SHP77 (cell line): Measurements from ENCODE around the gene SLC5A2.
"Not testable (repeated sequence)": the region's sequence is repeated elsewhere in the genome, so short reads cannot be mapped to it uniquely, and the experiment has no call there.

ENCODE experiments used
- DNase-seq, 2 experiments: peaks; one replicate each; lab custom pipeline; 2025; lab: John Stamatoyannopoulos, UW

The SLC5A2 gene

DNA sequence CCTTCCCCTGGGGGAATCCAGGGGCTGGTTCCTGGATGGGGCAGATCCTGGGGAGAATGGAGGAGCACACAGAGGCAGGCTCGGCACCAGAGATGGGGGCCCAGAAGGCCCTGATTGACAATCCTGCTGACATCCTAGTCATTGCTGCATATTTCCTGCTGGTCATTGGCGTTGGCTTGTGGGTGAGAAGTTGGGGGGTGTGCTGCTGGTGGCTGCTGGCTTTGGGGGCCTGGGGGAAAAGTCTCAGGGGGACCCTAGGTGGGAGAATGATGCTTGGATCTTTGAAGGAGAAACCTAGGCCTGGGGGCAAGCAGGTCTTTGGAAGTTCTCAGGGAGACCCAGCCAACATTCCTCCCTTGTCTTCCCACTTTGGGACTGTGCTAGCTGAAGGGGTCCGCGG is at the start of gene SLC5A2:
Gene SLC5A2, plus strand, starts transcription at position 43 of the 400 bp plus-strand sequence. Its CDS starts 14 bp downstream, at position 57.
- no peak for DNase-seq

DNA sequence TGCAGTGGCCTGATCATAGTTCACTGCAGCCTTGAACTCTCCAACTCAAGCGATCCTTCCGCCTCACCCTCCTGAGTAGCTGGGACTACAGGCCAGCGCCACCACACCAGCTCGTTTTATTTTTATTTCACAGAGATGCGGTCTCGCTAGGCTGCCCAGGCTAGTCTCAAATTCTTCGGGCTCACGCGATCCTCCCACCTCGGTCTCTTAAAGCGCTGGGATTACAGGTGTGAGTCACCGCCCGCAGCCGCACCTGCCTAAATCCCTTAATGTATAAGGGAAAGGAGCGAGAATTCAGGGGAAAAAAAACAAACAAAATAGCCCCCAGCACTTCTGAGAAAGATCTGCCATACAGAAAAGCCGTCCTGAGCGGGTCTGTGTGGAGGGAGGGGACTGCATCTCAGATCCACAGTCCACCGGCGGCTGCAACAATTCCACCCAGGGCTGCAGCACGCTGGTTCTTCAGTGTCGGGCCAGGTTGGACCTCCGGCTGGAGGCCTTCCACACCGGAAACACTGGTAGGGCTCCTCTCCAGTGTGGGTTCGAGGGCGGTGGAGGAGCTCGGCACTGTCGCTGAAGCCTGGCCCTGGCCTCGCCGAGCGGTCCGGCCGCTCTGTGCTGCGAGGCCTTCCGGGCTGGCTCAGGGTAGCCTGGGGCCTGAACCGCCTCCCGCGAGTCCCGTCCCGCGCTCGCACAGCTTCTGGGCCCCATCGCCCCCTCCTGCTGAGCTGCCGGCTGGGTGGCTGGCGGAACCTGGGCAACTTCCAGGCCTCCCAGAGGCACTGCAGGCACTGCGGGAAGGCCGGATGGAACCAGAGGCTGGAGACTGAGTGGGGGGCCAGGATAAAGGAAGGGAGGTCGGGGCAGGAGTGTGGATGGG is 47.3 kb upstream of the SLC5A2 start:
- DNase-seq = no peak

DNA sequence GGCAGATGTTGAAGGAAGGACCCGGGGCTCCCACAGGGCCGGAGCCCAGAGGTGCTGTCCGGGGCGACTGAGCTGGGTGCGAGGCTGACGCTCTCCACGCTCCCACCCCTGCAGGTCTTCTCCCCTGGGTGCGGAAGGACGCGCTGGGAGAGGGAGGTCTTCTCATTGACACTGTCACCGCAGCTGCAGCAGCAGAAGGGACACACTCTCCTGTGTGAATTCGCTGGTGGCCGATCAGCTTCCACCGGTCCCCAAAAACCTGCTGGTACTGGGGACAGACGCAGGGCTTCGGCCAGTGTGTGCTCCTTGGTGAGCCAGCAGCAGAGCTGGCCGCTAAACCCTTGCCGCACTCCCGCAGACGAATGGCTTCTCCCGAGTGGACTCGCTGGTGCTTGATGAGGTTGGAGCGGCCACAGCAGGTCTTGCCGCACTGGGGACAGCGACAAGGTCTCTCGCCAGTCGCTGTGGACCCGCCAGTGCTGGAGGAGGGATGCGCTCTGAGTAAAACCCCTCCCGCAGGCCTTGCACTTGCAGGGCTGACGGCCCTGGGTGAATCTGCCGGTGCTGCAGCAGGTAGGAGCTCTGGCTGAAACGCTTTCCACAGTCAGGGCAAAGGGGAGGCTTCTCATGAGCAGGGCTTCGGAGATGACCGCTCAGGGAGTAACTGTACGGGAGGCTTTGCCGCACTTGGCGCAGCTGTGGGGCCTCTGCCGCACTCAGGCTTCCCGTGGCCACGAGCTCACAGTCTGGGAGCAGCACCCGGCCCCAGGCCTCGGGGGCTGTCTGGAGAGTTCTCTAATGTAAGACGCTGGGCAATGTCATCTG is 46.5 kb upstream of the SLC5A2 start:
- DNase-seq = no peak

DNA sequence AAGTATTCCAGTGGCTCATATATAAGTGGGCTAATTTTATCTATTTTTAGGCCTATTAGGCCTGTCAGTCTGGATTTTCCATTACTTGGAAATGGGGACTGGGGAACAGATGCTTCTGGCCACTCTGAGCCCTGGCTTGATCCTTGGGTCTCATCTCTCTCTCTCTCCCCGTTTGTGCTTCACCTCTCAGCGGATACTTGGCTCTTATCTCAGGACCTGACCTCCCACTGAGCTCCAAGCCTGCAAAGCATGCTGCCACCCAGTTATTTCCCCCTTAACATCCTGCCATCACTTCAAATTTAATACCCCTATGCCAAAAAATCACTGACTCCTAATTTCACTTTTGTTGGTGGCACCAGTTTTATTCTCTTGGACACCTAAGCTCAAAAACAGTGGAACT is 44.5 kb upstream of the SLC5A2 start:
- DNase-seq = no peak

DNA sequence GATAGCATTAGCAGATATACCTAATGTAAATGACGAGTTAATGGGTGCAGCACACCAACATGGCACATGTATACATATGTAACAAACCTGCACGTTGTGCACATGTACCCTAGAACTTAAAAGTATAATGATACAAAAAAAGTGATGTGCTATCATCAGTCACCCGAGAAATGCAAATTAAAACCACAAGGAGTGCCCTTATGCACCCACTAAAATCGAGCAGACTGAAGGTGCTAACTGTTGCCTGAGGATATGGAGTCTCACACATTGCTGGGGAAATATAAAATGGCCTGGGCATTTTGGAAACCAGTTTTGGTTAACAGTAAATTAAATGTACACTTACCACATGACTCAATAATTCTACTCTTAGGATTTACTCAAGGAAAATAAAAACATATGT is 43.9 kb upstream of the SLC5A2 start:
- not testable (repeated sequence) for DNase-seq

DNA sequence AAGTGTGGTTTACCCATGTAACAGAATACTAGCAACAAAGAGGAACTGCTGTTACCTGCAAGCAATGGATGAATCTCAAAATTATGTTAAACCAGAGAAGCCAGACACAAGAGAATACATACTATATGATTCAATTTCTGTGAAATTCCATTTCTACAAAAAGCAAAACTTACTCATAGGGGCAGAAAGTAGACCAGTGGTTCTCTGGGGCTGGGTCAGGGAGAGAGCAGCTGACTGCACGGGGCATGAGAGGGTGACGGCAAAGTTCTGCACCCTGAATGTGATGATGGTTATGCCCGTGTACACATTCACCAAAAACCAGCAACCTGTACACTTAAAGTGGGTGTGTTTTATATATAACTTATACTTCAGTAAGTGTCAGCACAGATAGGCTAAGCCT is 43.4 kb upstream of the SLC5A2 start:
- no peak for DNase-seq

DNA sequence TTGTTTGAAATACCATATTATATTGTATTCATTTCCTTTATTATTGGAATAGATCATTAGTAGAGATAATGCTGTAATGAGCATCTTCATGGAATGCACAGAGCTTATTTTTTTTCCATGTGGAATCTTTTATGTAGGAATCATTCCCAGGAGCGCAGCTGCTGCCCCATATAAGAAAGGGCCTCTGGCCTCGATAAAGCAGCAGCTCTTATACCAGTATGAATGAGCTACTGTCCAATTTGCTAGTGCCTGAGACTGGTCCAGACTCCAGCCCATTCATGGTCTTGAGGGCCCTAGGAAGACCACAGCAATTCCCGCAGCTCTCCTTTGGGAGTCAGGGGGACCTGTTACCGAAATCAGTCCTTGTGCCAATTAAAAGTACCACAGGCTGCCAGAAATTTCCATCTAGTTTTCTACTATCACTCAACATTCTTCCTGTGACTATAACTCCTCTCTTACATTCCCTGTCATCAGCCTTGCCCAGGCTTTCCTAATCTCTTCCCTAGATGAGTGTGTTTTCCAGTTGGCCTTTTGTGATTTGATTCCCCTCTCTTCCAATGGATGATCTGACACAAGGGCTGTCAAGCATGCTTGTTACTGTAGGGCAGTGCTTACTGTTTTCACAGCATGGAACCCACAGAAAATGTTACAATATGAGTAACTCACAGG is 42.3 kb upstream of the SLC5A2 start:
- DNase-seq = no peak

DNA sequence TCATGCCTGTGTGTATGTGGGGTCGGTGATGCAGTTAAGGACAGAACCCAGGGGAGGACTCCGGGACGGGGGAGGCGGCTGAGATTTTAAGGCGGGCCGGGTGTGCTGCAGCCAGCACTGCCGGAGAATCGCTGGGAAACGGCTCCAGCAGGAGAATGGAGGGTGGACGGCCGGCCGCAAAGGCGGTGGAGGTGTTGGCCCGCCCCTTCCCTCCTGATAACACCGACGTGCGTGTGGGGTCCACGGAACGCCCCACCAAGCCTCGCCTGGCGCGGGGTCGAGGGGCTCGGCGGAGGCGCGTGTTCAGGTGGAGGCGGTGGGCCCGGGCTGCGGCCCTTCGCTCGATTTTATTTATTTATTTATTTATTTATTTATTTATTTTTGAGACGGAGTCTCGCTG is 41.0 kb upstream of the SLC5A2 start:
- no peak for DNase-seq

DNA sequence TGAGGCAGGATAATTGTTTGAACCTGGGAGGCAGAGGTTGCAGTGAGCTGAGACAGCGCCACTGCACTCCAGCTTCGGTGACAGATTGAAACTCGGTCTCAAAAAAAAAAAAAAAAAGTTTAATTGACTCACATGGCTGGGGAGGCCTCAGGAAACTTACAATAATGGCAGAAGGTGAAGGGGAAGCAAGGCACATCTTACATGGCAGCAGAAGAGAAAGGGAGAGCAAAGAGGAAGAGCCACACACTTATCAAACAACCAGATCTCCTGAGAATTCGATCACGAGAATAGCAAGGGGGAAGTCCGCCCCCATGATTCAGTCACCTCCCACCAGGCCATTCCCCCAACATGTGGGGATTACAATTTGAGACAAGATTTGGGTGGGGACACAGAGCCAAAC is 37.0 kb upstream of the SLC5A2 start:
- DNase-seq = not testable (repeated sequence)

DNA sequence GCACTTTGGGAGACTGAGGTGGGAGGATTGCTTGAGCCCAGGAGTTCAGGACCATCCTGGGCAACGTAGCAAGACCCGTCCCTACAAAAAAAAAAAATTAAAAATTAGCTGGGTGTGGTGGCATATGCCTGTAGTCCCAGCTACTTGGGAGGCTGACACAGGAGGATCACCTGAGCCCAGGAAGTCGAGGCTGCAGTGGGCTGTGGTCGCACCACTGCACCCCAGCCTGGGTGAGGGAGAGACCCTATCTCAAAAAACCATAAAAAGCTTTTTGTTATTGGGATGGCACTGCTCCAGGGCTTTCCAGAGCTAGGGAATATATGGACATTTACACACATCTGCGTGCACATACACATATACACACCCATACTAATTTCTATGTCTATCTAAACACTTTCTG is 31.7 kb upstream of the SLC5A2 start:
- DNase-seq = no peak

DNA sequence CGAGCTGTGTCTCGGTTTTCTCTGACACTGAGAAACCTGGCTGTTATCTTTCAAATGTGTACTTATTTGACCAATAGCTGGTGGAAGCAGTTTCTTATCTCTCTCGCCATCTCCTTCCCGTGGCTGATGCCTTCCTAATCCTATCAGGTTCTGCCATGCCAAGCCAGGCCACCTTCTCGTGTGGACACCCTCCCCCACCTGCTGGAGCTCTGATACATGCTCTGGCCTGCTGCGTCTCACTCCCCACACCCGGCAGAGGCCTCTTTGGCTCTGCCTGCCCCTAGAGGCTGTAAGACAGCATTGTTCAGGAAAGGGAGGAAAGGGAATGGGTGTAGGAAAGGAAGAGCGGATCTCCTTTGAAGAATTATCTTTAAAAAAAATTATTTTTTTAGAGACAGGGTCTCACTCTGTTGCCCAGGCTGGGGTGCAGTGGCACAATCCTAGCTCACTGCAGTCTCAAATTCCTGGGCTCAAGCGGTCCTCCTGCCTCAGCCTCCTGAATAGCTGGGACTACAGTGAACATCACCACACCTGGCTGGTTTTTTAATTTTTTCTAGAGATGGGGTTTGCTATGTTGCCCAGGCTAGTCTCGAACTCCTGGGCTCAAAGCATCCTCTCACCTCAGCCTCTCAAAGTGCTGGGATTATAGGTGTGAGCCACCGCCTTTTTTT is 31.1 kb upstream of the SLC5A2 start:
- peak; percentile 65 to 87 for DNase-seq

DNA sequence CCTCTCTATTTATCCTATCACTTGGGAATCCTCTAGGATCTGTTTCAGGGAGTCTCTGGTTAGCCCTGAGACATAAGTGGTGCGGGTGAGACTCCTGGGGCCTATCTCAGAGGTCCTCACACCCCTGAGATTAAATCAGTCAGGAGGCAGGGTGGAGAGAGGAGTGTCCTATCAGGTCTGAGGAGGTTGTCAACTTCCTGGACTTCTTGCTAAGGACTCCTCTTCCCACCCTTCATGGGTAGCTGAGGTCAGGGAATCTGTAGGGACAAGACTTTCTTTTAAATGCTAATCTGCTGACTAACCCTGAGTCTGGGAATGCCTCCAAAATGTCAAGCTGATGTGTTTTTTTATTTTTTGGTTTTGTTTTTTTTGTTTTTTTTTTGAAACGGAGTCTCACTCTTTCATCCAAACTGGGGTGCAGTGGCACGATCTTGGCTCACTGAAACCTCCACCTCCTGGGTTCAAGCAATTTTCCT is 30.3 kb upstream of the SLC5A2 start:
- no peak for DNase-seq

DNA sequence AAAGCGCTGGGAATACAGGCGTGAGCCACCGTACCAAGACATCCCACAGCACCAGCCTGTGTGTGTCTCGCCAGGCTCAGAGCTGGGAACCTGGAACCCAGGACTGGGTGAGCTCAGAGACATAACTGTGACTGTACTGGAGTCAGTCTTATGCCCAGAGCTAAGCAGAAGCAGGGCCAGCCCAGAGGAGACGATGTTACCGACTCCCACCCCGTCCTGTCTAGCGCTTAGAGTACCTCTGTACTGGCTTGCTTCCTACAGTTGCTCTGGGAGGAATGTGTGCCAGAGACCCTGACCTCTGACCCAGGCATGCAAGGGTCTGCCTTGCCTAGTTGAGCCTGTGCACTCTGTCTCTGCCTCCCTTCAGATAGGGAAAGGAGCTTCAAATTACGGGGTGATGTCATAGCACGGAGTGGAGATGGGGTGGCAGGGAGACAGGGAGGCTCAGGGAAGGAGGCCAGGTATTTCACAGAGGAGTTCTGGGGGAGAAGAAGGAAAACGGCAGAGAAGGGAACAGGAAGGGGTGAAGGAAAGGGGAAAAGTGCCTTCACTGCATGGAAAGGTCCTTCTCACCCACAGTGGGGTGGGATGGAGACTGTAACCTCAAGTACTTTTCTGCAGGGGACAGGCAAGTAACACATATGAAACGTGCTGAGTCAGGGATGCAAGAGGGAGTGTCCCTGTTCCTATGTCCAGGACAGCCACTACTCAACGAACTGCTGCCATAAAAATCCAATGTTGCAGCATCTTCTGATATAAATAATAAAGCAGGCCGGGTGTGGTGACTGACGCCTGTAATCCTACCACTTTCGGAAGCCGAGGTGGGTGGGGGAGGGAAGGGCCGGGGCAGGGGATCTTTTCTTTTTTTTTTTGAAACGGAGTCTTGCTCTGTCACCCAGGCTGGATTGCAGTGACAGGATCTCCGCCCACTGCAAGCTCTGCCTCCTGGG is 29.4 kb upstream of the SLC5A2 start:
- DNase-seq = no peak

DNA sequence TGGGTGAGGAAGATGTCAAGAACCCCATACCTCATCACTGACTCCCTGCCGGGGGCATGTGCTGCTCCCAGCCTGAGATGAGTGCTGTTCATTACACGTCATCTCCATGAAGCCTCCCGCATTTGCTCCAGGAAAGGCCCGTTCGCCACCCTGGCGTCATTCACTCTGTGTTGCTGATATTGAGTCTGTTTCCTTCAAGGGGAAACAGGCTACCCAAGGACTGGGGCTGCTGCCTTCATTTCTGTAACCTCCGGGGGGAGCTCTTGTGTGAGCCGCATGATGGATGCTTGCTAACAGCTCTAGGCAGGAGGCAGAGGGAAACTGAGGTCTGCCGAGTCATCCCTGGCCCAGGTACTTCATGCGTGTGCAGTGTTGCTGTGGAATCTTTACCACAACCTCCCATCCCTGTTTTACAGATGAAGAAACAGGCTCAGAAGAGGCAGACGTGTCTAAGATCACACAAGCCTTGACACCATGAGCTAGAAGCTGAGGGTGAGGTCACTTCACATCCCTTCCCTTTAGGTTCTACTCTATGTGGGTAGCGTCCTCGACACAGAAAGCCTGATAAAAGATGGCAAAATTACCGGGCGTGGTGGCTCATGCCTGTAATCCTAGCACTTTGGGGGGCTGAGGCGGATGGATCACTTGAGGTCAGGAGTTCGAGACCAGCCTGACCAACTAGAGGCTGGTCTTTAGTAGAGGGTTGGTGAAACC is 27.2 kb upstream of the SLC5A2 start:
- DNase-seq = peak in 1 of 2 experiments; percentile 13

DNA sequence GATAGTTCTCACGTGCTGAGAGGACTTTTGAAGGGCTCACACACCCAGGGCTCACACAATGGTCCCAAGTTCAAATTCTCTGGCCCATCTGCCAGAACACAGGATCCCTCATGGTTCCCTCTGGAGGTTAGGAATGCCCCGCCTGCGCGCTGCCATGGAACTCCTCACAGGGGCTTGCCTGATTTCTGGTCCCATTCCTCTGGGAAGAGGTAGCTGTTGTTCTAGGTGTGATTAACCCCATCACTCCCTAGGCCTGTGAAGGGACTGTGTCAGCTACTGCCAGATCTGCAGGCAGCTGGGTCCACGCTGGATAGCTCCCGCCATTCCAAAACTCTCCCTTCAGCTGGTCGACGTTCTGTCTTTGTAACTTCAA is 25.9 kb upstream of the SLC5A2 start:
- no peak for DNase-seq

DNA sequence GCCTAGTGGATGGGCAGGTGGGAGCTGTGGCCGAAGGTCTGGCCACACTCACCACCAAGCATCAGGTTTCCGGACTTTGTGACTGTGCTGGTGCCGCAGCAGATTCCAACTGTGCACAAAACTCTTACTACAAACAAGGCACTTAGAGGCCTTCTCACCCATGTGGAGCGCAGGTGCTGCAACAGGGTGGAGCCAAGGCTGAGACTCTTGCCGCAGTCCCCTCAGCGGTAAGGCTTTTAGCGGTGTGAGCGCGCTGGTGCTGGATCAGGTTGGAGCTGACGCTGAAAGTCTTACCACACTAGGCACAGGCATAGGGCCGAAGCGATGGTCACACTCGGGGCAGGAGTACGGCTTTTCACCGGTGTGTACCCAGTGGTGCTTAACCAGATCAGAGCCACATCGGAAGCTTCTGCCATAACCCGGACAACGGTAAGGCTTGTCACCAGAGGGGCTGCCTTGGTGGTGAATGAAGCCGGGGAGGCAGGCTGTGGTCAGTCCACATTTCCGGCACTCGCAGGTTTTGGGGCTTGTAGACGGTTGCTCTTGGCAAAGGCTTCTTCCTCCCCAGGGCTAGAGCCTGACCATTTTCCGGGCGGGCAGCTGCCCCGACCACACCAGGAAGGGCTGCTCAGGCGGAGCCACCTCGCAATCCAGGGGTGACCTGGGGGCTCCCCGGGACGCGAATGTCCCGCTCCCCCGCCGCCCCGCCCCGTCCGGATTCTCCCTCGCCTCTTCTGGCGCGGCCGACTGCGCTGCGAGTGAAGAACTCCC is 24.7 kb upstream of the SLC5A2 start:
- peak; percentile 22 to 69 for DNase-seq

DNA sequence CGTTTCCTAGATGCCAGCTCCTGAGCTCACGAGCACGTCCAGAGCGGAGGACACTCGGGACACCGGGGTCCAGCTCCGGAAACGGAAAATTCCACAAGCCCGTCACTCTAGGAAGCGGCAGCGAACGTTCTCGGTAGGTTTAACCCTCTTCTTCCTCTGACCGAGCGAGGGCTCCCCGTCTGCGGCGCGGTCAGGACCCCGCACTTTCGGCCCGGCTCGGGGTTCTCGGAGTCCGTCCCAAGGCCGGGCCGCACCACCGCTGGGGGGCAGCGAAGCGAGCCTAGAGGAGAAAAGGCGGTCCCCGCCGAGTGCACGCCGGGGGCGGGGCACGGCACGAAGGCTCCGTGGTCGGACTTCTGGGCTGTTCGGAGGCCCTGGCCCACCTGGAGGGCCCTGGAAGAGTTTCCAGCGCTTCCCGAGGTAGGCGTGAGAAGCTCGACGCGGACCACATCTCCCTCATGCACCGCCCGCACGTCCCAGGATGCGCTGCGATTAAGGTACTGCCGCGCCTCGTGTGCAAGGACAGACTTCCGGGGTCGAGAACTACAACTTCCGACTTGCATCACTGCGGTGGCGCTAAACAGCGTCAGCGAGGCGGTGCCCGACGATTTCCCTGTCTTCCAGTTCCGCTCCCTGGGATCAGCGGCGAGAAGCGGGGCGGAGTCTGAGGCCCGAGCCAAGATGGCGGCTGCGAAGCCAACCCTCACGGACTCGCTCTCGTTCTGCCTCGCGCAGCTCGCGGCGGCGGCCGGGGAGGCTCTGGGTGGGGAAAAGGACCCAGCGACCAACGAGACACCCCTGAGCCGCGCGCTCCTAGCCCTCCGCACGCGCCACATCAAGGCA is 23.9 kb upstream of the SLC5A2 start, which contains the start of gene ARMC5:
Gene ARMC5, plus strand, starts transcription at position 658 of the 843 bp plus-strand sequence. Its CDS starts 24 bp downstream, at position 682.
- peak; percentile 97 for DNase-seq
